T-helper 9 cell (primary cell): ENCODE results near the gene HAP1.
"Not testable (repeated sequence)": the region's sequence is repeated elsewhere in the genome, so short reads cannot be mapped to it uniquely, and the experiment has no call there.

Source experiments
- DNase-seq: peaks from one replicate; pipeline ENCODE4 v3.0.0-alpha.2; 2020

HAP1 gene

GRCh38 chr17:41723801-41724475, 10.5 kb downstream of the HAP1 start:
- no peak for DNase-seq

- no peak for DNase-seq
Observed at GRCh38 chr17:41722231-41722630, 12.2 kb downstream of the HAP1 start.

- DNase-seq, result no peak
Observed at GRCh38 chr17:41718287-41718645, 16.2 kb downstream of the HAP1 start.

- DNase-seq, result no peak
Observed at GRCh38 chr17:41717408-41718286, 16.8 kb downstream of the HAP1 start.

- DNase-seq, result no peak
Observed at GRCh38 chr17:41711669-41712400, 22.6 kb downstream of the HAP1 start, which contains the start of gene GAST. Gene GAST (plus strand): TSS chr17:41712331. CDS start chr17:41715437, 3,106 bp downstream.

GRCh38 chr17:41710472-41711090, 23.9 kb downstream of the HAP1 start:
- no peak for DNase-seq

- no peak for DNase-seq
Observed at GRCh38 chr17:41707803-41708669, 26.4 kb downstream of the HAP1 start.

GRCh38 chr17:41705271-41705991, 29.0 kb downstream of the HAP1 start:
- no peak for DNase-seq

GRCh38 chr17:41702712-41703111, 31.7 kb downstream of the HAP1 start:
- DNase-seq, result no peak

GRCh38 chr17:41700843-41701242, 33.6 kb downstream of the HAP1 start:
- not testable (repeated sequence) for DNase-seq

GRCh38 chr17:41697122-41697962, 37.1 kb downstream of the HAP1 start:
- no peak for DNase-seq

GRCh38 chr17:41695954-41696757, 38.3 kb downstream of the HAP1 start:
- peak; percentile 78 for DNase-seq

- DNase-seq, result no peak
Observed at GRCh38 chr17:41695134-41695661, 39.2 kb downstream of the HAP1 start.

GRCh38 chr17:41692722-41693521, 41.5 kb downstream of the HAP1 start:
- no peak for DNase-seq

GRCh38 chr17:41691031-41691777, 43.2 kb downstream of the HAP1 start:
- no peak for DNase-seq

- no peak for DNase-seq
Observed at GRCh38 chr17:41690497-41690896, 43.9 kb downstream of the HAP1 start.
